NCI-H2196 treated with DMSO at 0.1 percent for 48 hours (cell line): ENCODE results near the gene CDH23.

ENCODE experiments used
- DNase-seq: peaks from one replicate; lab custom pipeline; 2025; ENCODE audit not compliant: unreplicated experiment; lab: John Stamatoyannopoulos, UW

The CDH23 gene

GRCh38 chr10:71802235-71802634 is 405.5 kb downstream of the CDH23 start:
- no peak for DNase-seq

- DNase-seq: no peak
Measured at GRCh38 chr10:71802715-71803488, 406.2 kb downstream of the CDH23 start.

GRCh38 chr10:71804077-71804476 is 407.4 kb downstream of the CDH23 start:
- DNase-seq: no peak

GRCh38 chr10:71805776-71806703 is 409.3 kb downstream of the CDH23 start:
- DNase-seq: no peak

GRCh38 chr10:71806704-71807556 is 410.2 kb downstream of the CDH23 start:
- DNase-seq: no peak

GRCh38 chr10:71807557-71808510 is 411.1 kb downstream of the CDH23 start:
- no peak for DNase-seq

- no peak for DNase-seq
Measured at GRCh38 chr10:71809628-71810027, 412.9 kb downstream of the CDH23 start.

- no peak for DNase-seq
Measured at GRCh38 chr10:71810048-71810750, 413.5 kb downstream of the CDH23 start.

GRCh38 chr10:71811351-71811750 is 414.6 kb downstream of the CDH23 start:
- DNase-seq: no peak

GRCh38 chr10:71812016-71812912 is 415.5 kb downstream of the CDH23 start:
- no peak for DNase-seq

- no peak for DNase-seq
Measured at GRCh38 chr10:71812913-71813590, 416.3 kb downstream of the CDH23 start.

- no peak for DNase-seq
Measured at GRCh38 chr10:71814922-71815411, 418.2 kb downstream of the CDH23 start.

GRCh38 chr10:71815515-71816130 is 418.9 kb downstream of the CDH23 start:
- DNase-seq: no peak

- no peak for DNase-seq
Measured at GRCh38 chr10:71816421-71816851, 419.7 kb downstream of the CDH23 start.

- no peak for DNase-seq
Measured at GRCh38 chr10:71816936-71817618, 420.4 kb downstream of the CDH23 start.

GRCh38 chr10:71817831-71818655 is 421.3 kb downstream of the CDH23 start:
- no peak for DNase-seq
